DND-41 (cell line): ENCODE measurements around the gene CTNNAL1.

Experiments used
- CTCF ChIP-seq: IDR thresholded peaks from 2 replicates; pipeline ENCODE4 v1.5.1; 2012; ENCODE audit warnings: borderline replicate concordance, low read length, moderate library complexity, mild to moderate bottlenecking; ENCODE audit not compliant: poor library complexity, severe bottlenecking; ENCODE audit errors: extremely low read depth
- EZH2 ChIP-seq: IDR thresholded peaks from 3 replicates; pipeline ENCODE4 v1.6.1; 2012; ENCODE audit warnings: borderline replicate concordance, low read depth, mild to moderate bottlenecking, moderate library complexity, low read length, inconsistent platforms; ENCODE audit not compliant: severe bottlenecking

GRCh38 chr9:108961151-108961550, 52.1 kb downstream of the CTNNAL1 start:
- TF ChIP-seq CTCF = no peak
- no peak for TF ChIP-seq EZH2
